ENCODE results near the gene INF2. TPM values are rescaled to one million over a fixed set of nuclear protein-coding genes. Genes with fewer than 3 reads are reported as not detected.
A peak's percentile ranks its signal among the peaks of the same experiment; 100 is the strongest.

The INF2 gene
- total RNA-seq, 1 experiment from 2014 or later = 58.3 TPM

DNA sequence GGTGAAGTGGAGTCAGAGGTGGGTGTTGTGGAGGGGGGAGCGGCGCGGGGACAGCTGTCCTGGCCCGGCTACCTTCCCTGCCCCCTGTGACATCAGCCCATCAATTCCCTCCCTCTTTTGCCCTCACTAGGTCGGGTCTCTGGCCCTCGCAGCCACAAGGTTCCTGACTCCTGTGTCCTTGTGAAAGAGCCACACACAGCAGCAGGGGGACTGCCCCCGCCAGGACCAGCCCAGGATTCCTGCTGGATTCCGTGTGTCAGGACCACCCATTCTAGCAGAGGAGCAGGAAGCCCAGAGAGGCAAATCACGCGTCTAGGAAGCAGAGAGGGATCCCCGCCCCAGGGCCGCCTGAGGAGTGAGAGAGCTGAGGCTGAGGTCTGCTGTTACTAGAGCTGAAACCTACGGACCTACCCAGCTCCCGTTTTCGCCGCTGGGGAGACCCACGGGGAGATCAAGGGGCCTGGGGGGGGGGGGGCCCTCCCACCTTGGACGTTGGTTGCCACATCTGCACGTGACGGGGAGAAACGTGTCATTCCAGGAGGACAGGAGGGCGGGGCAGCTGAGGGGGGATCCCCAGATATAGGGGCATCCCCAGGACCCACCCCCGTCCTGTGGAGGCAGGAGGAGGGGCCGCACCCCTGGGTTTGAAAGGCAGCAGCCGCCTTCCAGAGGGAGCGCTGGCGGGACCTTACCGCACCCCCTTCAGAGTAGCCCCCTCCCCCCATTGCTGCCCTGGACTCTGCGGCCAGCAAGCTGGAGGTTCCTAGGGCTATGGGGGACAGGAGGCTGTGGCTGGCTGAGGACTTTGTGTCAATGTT lies 12.5 kb upstream of the INF2 start:
- Histone ChIP-seq H3K18ac (ENCODE audit: insufficient read length, low read depth, low read length) (peak overlapping the region; percentile 93), H3K4ac (ENCODE audit: low read depth, low read length) (no peak overlapping the region), H3K27me3 (ENCODE audit: insufficient read depth, low read length) (no peaks in the 10 kb centered on the region), H4K8ac (replicated peaks; ENCODE audit: insufficient read length, low read depth, low read length) (no peak overlapping the region), H4K20me1 (ENCODE audit: control insufficient read depth, insufficient read depth, insufficient read length) (no peaks in the 10 kb centered on the region), H4K91ac (ENCODE audit: insufficient read length, low read depth, low read length) (peak overlapping the region; percentile 14), H2AK5ac (ENCODE audit: insufficient read length, low read length) (no peak overlapping the region), H4K5ac (ENCODE audit: insufficient read length, low read depth, low read length) (no peak overlapping the region), H3K27ac (ENCODE audit: insufficient read length, low read depth, low read length) (no peak overlapping the region), H3K23ac (ENCODE audit: insufficient read length, low read depth, low read length) (no peak overlapping the region), H2BK15ac (ENCODE audit: low read depth, low read length) (no peak overlapping the region), H3T11ph (ENCODE audit: low read length) (no peak overlapping the region), H2BK20ac (ENCODE audit: low read depth, low read length, poor library complexity, severe bottlenecking) (no peak overlapping the region), H3K79me1 (ENCODE audit: insufficient read depth, low read depth, low read length, poor library complexity, severe bottlenecking) (no peaks in the 10 kb centered on the region), H3K56ac (ENCODE audit: insufficient read length, low read depth, low read length) (no peak overlapping the region), H3K4me2 (ENCODE audit: insufficient read depth, insufficient read length, low read length) (peak overlapping the region; percentile 53), H2BK12ac (ENCODE audit: insufficient read length, low read depth, low read length) (no peak overlapping the region), H3K4me1 (ENCODE audit: insufficient read depth, low read length) (peaks cover 3% of the 10 kb centered on the region; the same call in 1 of the 2 replicates), H3K14ac (ENCODE audit: insufficient read depth, low read length) (peak overlapping the region; percentile 92), H2AFZ (ENCODE audit: low read length) (no peak overlapping the region), H3K23me2 (ENCODE audit: insufficient read length, low read depth, low read length, poor library complexity, severe bottlenecking) (peaks cover 12% of the 10 kb centered on the region), H3K9me3 (ENCODE audit: control insufficient read depth, low read depth, low read length) (no peaks in the 10 kb centered on the region), H3K9ac (ENCODE audit: extremely low read depth, insufficient read length, low read length) (peak overlapping the region; percentile 44), H3K79me2 (ENCODE audit: insufficient read depth, low read length) (no peaks in the 10 kb centered on the region), H2BK120ac (ENCODE audit: low read depth, low read length, poor library complexity, severe bottlenecking) (no peak overlapping the region), H2BK5ac (ENCODE audit: insufficient read length, low read length) (no peak overlapping the region)
- H3K4me1 Mint-ChIP-seq = peaks cover 46 to 47% of the 10 kb centered on the region in 2 experiments
- H3K27me3 Mint-ChIP-seq (ENCODE audit: low read depth) = peaks cover 11% of the 10 kb centered on the region
- H3K36me3 Mint-ChIP-seq (ENCODE audit: insufficient read depth in 1 of 3, low read depth in 3 of 3) = no peaks in the 10 kb centered on the region
- no peak for DNase-seq
- H3K27ac Mint-ChIP-seq = peak overlapping the region in 2 of 3 experiments; percentile 78 to 83; a peak in 2 of 7 replicates
- WGBS (ENCODE audit: extremely low coverage, insufficient read length, low lambda C conversion rate) = no CpG with 5 or more reads among the region's 29 CpGs
- TF ChIP-seq, protein P1, sequence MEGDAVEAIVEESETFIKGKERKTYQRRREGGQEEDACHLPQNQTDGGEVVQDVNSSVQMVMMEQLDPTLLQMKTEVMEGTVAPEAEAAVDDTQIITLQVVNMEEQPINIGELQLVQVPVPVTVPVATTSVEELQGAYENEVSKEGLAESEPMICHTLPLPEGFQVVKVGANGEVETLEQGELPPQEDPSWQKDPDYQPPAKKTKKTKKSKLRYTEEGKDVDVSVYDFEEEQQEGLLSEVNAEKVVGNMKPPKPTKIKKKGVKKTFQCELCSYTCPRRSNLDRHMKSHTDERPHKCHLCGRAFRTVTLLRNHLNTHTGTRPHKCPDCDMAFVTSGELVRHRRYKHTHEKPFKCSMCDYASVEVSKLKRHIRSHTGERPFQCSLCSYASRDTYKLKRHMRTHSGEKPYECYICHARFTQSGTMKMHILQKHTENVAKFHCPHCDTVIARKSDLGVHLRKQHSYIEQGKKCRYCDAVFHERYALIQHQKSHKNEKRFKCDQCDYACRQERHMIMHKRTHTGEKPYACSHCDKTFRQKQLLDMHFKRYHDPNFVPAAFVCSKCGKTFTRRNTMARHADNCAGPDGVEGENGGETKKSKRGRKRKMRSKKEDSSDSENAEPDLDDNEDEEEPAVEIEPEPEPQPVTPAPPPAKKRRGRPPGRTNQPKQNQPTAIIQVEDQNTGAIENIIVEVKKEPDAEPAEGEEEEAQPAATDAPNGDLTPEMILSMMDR (conservative IDR thresholded peaks at IDR 0.05) = no peak
- H3K9me3 Mint-ChIP-seq = no peaks in the 10 kb centered on the region
- peak overlapping the region; percentile 66 to 75 for H3K4me3 Mint-ChIP-seq

All from H9 (cell line).